HG03095 (cell line): Measurements from ENCODE around the gene RFC3.
"Not testable (repeated sequence)": the region's sequence is repeated elsewhere in the genome, so short reads cannot be mapped to it uniquely, and the experiment has no call there.

Experiments
- ATAC-seq: cut with Tn5 transposase; IDR thresholded peaks from one replicate; pipeline ENCODE4 v1.9.1; 2021; ENCODE audit warnings: moderate library complexity; ENCODE audit not compliant: unreplicated experiment

RFC3 gene

DNA sequence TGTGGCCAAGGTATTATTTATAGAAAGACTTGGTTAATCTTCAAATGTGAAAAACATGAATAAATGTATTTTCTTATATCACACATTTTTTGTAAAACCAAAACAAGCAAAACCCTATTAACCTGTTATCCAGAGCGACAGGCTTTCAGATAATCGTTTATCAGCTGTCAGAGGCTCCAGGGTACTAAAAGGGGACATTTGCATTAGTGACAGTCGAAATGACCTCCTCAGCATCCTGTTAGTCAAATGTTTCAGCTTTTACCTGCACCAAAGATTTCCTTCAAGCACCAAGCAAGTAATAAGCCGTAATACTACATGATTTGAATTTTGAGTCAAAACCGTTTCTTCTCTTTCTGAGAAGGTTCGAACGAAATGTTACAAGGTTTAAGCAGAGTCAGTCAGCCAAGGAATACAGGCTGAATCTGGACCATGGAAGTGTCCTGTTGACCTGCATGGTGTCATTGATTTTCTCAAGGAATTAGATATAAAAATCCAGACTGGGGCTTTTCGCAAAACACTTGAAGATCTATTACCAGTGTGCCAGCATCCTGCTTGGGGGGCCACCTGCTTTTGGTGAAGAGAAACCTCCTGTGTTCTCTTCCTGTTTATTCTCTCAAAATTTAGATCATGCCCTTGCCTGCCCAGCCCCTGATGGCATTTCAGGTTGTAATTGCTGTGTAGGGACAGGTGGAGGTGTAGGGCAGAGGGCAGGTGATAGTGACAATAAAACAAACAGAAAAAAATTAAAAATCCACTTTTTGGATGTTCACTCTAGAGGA, 11.3 kb upstream of the RFC3 start:
- peak; percentile 59 for ATAC-seq

DNA sequence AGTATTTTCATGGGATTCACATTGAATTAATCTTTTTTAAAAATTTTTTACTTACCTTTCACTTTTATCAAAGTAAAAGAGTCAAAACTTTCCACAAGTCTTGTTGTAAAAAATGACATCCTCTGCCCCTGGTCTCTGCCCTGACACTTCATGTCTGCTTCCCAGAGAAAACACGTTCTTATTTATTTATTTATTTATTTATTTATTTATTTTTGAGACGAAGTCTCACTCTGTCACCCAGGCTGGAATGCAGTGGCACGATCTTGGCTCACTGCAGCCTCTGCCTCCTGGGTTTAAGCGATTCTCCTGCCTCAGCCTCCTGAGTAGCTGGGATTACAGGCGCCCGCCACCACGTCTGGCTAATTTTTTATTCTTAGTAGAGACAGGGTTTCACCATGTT, 5.1 kb upstream of the RFC3 start:
- ATAC-seq: not testable (repeated sequence)

GRCh38 chr13:33815011-33815550, 2.9 kb upstream of the RFC3 start:
- ATAC-seq: no peak

DNA sequence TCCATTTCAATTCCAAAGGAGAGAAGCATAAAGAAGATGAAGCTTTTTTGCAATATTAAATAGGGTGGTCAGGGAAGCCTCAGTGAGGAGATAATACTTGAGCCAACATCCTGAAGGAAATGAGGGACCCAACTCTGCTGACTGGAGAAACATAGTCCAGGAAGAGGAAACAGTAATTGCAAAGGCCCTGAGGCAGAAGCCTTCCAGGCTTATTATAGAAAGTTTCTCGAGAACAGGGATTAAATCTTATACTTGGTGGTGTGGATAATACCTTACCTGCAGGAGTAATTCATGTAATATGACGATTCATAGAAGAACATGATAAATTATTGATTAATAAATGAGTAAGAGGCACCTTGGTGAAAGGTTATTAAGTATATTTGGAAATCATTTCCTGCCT, 1.0 kb upstream of the RFC3 start:
- no peak for ATAC-seq

DNA sequence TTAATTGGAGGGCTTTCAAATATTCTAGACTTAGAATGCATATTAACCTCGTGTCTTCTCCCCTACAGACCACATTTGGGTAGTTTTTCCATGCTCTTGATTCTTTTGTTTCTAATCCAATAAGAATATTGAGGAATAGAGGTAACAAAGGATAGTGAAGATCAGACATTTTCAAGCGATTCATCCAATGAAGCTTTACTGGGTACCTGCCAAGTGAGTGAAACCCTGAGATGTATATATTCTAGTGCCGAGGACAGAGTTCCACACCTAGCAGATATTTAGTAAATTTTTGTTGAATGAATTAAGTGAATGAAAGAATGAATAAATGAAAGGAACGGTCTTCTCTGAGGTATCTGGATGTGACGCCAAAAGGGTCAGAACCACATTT, 442 bp upstream of the RFC3 start:
- no peak for ATAC-seq

- ATAC-seq: no peak
These were observed 7.1 kb downstream of the RFC3 start for GRCh38 chr13:33825083-33825482.

DNA sequence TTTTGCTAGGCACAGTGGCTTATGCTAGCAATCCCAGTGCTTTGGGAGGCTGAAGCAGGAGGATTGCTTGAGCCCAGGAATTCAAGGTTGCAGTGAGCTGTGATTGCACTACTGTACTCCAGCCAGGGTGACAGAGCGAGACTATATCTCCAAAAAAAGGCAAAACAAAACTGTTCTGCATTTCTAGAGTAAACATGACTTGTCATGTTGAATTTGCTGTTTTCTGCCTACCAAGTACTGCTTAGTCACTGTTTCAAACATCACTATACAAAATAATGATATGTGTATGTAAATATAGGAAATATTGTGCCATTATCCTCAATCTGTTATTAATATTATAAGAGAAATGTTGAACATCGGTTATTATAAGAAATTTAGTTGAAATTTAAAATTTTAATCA, 9.2 kb downstream of the RFC3 start:
- no peak for ATAC-seq

DNA sequence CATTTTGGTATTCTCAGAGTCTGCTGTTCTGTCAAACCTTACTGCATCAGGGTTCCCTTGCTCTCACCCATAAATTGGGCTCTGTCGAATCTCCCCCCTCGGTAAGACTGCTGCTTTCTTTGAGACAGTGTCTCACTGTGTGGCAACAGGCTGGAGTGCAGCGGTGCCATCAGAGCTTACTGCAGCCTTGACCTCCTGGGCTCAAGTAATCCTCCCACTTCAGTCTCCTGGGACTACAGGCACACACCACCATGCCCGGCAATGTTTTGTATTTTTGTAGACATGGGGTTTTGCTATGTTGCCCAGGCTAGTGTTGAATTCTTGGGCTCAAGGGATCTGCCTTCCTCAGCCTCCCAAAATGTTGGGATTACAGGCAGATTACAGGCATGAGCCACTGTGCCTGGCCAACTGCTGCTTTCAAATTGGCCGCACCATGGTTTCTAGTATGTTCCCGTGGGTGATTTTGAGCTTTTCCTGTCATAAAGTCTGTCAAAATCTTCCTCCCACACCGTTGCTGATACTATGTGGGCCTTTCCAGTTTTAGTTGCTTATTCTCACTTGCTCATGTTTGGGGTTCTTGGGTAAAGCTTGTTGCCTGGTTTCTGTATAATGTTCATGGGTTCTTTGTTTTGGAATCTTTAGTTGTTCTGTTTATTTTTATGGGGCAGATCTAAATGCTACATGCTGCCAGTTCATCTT, 10.6 kb downstream of the RFC3 start:
- ATAC-seq: no peak

GRCh38 chr13:33832872-33833271, 14.9 kb downstream of the RFC3 start:
- no peak for ATAC-seq

DNA sequence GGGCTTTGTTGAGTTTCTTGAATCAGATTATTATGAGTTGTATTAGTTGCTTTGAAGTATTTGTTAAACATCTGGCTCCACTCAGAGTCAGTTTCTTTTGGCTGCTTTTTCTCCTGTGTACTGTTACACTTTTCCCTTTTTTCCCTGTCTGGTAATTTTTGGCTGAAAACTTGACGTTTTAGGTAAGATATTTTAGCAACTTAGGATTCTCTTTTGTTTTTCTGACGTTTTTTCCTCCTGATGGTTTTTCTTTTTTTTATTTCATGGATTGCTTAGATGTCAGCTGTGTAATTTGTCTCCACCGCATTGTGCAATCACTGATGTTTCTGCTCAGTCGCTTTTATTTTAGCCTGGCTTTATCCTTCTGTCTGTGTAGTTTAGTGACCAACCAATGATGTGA, 20.7 kb downstream of the RFC3 start:
- no peak for ATAC-seq

GRCh38 chr13:33840402-33840801, 22.5 kb downstream of the RFC3 start:
- ATAC-seq: no peak

DNA sequence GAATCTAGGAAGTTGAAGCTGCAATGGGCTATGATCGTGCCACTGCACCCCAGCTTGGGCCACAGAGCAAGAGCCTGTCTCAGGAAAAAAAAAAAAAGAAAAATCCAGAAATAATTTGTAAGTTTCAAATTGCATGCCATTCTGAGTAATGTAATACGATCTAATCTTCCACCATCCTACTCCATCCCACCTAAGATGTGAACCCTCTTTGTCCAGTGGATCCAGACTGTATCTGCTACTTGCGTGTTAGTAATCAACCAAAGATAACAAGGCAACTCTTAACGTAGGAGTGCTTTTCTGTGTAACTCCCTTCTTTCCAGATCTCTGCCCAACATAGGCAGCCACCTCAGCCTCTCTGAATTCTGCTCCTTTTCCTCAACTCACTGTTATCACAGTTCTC, 24.3 kb downstream of the RFC3 start:
- no peak for ATAC-seq

DNA sequence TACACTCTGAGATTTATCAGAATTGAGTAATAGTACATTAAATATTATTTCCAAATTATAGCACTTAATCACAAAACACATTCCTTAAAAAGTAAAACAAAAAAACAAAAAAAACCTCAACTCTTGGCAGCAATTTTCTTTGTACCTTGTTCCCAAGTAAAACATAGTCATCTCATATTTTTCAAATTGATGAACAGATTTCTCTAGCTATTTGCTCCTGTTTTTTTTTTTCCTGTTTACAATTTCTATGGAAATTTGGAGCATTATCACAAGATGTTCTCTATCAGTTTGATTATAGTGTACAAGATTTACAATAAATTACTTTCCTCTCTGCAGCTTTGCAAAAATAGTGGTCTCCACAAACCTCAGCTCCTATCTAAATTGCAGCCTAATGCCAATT, 25.0 kb downstream of the RFC3 start:
- ATAC-seq: no peak

DNA sequence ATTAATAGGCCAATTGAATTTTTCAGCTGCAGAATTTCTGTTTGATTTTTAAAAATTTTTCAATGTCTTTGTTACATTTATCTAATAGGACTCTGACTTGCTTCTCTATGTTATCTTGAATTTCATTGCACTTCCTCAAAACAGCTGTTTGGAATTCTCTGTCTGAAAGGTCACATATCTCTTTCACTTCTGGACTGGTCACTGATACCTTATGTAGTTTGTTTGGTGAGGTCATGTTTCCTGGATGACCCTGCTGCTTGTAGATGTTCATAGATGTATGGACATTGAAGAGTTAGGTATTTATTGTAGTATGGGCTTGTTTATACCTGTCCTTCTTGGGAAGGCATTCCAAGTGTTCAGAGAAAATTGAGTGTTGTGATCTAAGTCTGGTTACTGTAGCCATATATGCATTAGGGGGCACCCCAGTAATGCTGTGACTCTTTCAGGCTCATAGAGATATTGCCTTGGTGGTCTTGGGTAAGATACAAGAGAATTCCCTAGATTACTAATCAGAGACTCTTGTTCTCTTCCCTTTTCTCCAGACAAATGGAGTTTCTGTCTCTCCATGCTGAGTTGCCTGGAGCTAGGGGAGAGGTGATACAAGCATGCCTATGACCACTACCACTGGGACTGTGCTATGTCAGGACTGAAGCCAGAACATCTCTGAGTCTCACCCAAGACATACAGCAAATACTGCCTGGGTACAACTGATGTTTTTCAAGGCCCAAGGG, 27.8 kb downstream of the RFC3 start:
- ATAC-seq: no peak

- peak; percentile 60 for ATAC-seq
These were observed 28.5 kb downstream of the RFC3 start for GRCh38 chr13:33846303-33847062.

GRCh38 chr13:33849211-33849610, 31.3 kb downstream of the RFC3 start:
- ATAC-seq: no peak

- no peak for ATAC-seq
These were observed 37.5 kb downstream of the RFC3 start for GRCh38 chr13:33855371-33855895.

- no peak for ATAC-seq
These were observed 41.8 kb downstream of the RFC3 start for GRCh38 chr13:33859691-33860303.

- no peak for ATAC-seq
These were observed 42.6 kb downstream of the RFC3 start for GRCh38 chr13:33860526-33860925.

- no peak for ATAC-seq
These were observed 44.1 kb downstream of the RFC3 start for GRCh38 chr13:33862016-33862415.
